OCI-LY1 (cell line): ENCODE measurements around the gene USH2A.

Source experiments
- H2AFZ ChIP-seq: fragments of 200-600 bp; sonication (generic), shearing (Covaris generic); 2 replicates; pipeline ENCODE4 v1.6.0; 2014; ENCODE audit warnings: antibody characterized with exemption, mild to moderate bottlenecking, low read length
- H3F3A ChIP-seq: fragments of 200-600 bp; sonication (generic), shearing (Covaris generic); 2 replicates; pipeline ENCODE4 v1.6.0; 2014; ENCODE audit warnings: mild to moderate bottlenecking, antibody characterized with exemption, low read length, moderate library complexity; ENCODE audit not compliant: insufficient read depth
- H3K27ac ChIP-seq: fragments of 200-600 bp; sonication (generic); 2 replicates; pipeline ENCODE4 v1.5.1; 2014; ENCODE audit warnings: low read length, mixed run types, mild to moderate bottlenecking, low read depth; ENCODE audit not compliant: poor library complexity, severe bottlenecking
- H3K27me3 ChIP-seq: fragments of 200-600 bp; sonication (generic); 2 replicates; pipeline ENCODE4 v1.6.0; 2014; ENCODE audit warnings: antibody characterized with exemption, mild to moderate bottlenecking, low read length, moderate library complexity; ENCODE audit not compliant: insufficient read depth
- H3K36me3 ChIP-seq: fragments of 200-600 bp; sonication (generic); 2 replicates; pipeline ENCODE4 v1.6.1; 2014; ENCODE audit warnings: mild to moderate bottlenecking, antibody characterized with exemption, low read length, moderate library complexity, mixed read lengths; ENCODE audit not compliant: insufficient read depth
- H3K4me1 ChIP-seq: fragments of 200-600 bp; sonication (generic); 2 replicates; pipeline ENCODE4 v1.5.1; 2014; ENCODE audit warnings: mild to moderate bottlenecking, low read length, moderate library complexity; ENCODE audit not compliant: insufficient read depth, severe bottlenecking
- H3K4me2 ChIP-seq: fragments of 200-600 bp; sonication (generic), shearing (Covaris generic); 2 replicates; pipeline ENCODE4 v1.6.1; 2014; ENCODE audit warnings: low read length
- H3K4me3 ChIP-seq: fragments of 200-600 bp; sonication (generic); 2 replicates; pipeline ENCODE4 v1.5.1; 2014; ENCODE audit warnings: low read length, low read depth, mild to moderate bottlenecking, mixed read lengths; ENCODE audit not compliant: poor library complexity, severe bottlenecking
- H3K79me2 ChIP-seq: fragments of 200-600 bp; shearing (Covaris generic); 2 replicates; pipeline ENCODE4 v1.6.1; 2016; ENCODE audit warnings: mixed run types, low read length, mixed read lengths; ENCODE audit not compliant: insufficient read depth
- H3K9ac ChIP-seq: fragments of 200-600 bp; sonication (generic), shearing (Covaris generic); 2 replicates; pipeline ENCODE4 v1.6.1; 2014; ENCODE audit warnings: mild to moderate bottlenecking, low read length, mixed read lengths
- H3K9me2 ChIP-seq: fragments of 200-600 bp; sonication (generic), shearing (Covaris generic); 2 replicates; pipeline ENCODE4 v1.6.1; 2014; ENCODE audit warnings: low read depth, mild to moderate bottlenecking, low read length, mixed read lengths
- H3K9me3 ChIP-seq: fragments of 200-600 bp; shearing (Covaris generic); 2 replicates; pipeline ENCODE4 v1.6.1; 2014; ENCODE audit warnings: low read length, mixed read lengths
- H4K20me1 ChIP-seq: fragments of 200-600 bp; sonication (generic), shearing (Covaris generic); 2 replicates; pipeline ENCODE4 v1.6.0; 2016; ENCODE audit warnings: mild to moderate bottlenecking, low read length; ENCODE audit not compliant: insufficient read depth
- EZH2 ChIP-seq: fragments of 200-600 bp; sonication (generic), shearing (Covaris generic); IDR thresholded peaks from 2 replicates; pipeline ENCODE4 v1.8.0; 2017; ENCODE audit warnings: borderline replicate concordance, mixed run types, mild to moderate bottlenecking, antibody characterized with exemption, low read length, moderate library complexity, mixed read lengths
- TF ChIP-seq, protein P1 (sequence below): fragments of 200-600 bp; sonication (generic), shearing (Covaris generic); IDR thresholded peaks from 2 replicates; pipeline ENCODE4 v1.5.1; 2017; ENCODE audit warnings: mild to moderate bottlenecking, antibody characterized with exemption, low read length, moderate library complexity, mixed read lengths

The USH2A gene

DNA sequence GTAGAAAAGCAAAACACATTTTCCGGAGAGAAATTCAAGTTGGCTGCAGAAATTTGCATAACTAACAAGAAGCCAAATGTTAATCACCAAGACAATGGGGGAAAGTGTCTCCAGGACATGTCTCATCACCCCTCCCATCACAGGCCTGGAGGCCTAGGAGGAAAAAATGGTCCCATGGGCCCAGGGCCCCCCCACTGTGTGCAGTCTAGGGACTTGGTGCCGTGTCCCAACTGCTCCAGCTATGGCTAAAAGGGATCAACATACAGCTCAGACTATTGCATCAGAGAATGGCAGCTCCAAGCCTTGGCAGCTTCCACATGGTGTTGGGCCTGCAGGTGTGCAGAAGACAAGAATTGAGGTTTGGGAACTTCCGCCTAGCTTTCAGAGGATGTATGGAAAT lies 138.2 kb downstream of the USH2A start:
- H3K4me3 ChIP-seq, result no peak overlapping the region
- H3K27ac ChIP-seq, result no peak overlapping the region
- H3K9me3 ChIP-seq, result no peaks in the 10 kb centered on the region
- H3F3A ChIP-seq, result no peaks in the 10 kb centered on the region
- no peaks in the 10 kb centered on the region for H3K36me3 ChIP-seq
- no peaks in the 10 kb centered on the region for H3K9me2 ChIP-seq
- no peak overlapping the region for H3K9ac ChIP-seq
- H4K20me1 ChIP-seq, result no peaks in the 10 kb centered on the region
- no peak for TF ChIP-seq EZH2
- TF ChIP-seq, protein P1, sequence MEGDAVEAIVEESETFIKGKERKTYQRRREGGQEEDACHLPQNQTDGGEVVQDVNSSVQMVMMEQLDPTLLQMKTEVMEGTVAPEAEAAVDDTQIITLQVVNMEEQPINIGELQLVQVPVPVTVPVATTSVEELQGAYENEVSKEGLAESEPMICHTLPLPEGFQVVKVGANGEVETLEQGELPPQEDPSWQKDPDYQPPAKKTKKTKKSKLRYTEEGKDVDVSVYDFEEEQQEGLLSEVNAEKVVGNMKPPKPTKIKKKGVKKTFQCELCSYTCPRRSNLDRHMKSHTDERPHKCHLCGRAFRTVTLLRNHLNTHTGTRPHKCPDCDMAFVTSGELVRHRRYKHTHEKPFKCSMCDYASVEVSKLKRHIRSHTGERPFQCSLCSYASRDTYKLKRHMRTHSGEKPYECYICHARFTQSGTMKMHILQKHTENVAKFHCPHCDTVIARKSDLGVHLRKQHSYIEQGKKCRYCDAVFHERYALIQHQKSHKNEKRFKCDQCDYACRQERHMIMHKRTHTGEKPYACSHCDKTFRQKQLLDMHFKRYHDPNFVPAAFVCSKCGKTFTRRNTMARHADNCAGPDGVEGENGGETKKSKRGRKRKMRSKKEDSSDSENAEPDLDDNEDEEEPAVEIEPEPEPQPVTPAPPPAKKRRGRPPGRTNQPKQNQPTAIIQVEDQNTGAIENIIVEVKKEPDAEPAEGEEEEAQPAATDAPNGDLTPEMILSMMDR, result no peak
- H3K4me2 ChIP-seq, result no peak overlapping the region
- H3K27me3 ChIP-seq, result no peaks in the 10 kb centered on the region
- no peaks in the 10 kb centered on the region for H3K79me2 ChIP-seq
- no peak overlapping the region for H2AFZ ChIP-seq
- H3K4me1 ChIP-seq, result no peaks in the 10 kb centered on the region

DNA sequence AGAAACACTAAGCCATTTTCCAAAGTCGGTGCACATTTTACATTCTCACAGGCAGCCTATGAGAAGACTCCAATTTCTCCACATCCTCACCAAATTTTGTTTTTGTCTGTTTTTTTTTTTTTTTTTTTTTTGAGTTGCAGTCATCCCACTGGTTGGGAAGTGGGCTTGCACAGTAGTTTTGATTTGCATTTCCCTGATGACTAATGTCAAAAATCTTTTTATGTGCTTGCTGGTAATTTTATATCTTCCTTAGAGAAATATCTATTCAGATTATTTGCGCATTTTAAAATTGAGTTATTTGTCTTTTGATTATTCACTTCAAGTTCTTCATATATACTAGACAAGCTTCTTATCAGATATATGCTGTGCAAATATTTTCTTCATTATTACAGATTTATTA lies 141.5 kb downstream of the USH2A start:
- TF ChIP-seq, protein P1, result no peak
- no peak for TF ChIP-seq EZH2
- H3K27ac ChIP-seq, result no peak overlapping the region
- no peaks in the 10 kb centered on the region for H3K9me3 ChIP-seq
- no peaks in the 10 kb centered on the region for H3K4me1 ChIP-seq
- H3K4me3 ChIP-seq, result no peak overlapping the region
- H3K27me3 ChIP-seq, result no peaks in the 10 kb centered on the region
- no peaks in the 10 kb centered on the region for H3K36me3 ChIP-seq
- no peaks in the 10 kb centered on the region for H4K20me1 ChIP-seq
- no peaks in the 10 kb centered on the region for H3K79me2 ChIP-seq
- H3K9me2 ChIP-seq, result no peaks in the 10 kb centered on the region
- H3K4me2 ChIP-seq, result no peak overlapping the region
- no peak overlapping the region for H2AFZ ChIP-seq
- no peaks in the 10 kb centered on the region for H3F3A ChIP-seq
- no peak overlapping the region for H3K9ac ChIP-seq

DNA sequence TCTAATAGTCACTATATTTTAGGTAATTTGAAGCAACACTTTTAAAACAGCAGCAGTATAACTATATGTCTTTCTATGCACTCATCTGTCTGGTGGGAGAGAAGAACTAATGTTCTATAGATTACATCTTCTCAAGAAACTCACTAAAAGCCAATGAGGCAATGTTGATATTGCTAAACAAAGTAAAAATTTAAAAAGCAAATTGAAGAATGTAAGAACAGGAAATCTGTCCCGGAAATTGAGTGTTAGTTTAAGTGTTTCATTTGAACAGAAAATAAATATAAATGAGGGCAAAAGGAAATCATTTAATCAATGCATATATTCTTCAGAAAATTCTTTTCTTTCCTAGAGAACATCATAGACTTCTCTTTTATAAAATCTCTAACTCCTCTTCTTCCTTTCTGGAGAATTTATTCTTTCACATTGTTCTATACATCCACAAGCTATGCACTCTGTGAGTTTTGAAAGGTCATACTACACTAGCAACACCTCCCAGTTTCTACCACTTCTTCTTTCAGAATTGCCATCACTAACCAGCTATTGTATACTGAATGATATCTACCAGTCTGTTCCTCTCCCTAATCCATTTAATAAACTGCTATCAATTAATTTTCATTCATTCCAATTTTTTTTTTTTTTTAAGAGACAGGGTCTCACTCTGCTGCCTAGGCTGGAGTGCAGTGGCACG lies 153.0 kb downstream of the USH2A start:
- Histone ChIP-seq H3F3A (no peaks in the 10 kb centered on the region), H3K4me3 (no peak overlapping the region), H3K9me2 (no peaks in the 10 kb centered on the region), H3K4me1 (no peaks in the 10 kb centered on the region), H4K20me1 (no peaks in the 10 kb centered on the region), H3K27ac (no peak overlapping the region), H3K9ac (no peak overlapping the region), H3K9me3 (no peaks in the 10 kb centered on the region), H3K79me2 (no peaks in the 10 kb centered on the region), H3K36me3 (no peaks in the 10 kb centered on the region), H3K4me2 (no peak overlapping the region), H3K27me3 (no peaks in the 10 kb centered on the region), H2AFZ (no peak overlapping the region)
- no peak for TF ChIP-seq EZH2
- TF ChIP-seq, protein P1, result no peak
